Osteocyte (in vitro differentiated cells): ENCODE results near the gene EPN3. TPM values are rescaled to one million over a fixed set of nuclear protein-coding genes. Genes with fewer than 3 reads are reported as not detected.
A peak's percentile ranks its signal among the peaks of the same experiment; 100 is the strongest.

Experiments
- DNase-seq: peaks from one replicate; pipeline ENCODE4 v3.0.0; 2021; ENCODE audit warnings: mixed read lengths; ENCODE audit not compliant: unreplicated experiment; ENCODE audit errors: extremely low spot score
- H3K27ac Mint-ChIP-seq: one replicate; pipeline ENCODE4 v1.8.0; 2021; ENCODE audit warnings: mild to moderate bottlenecking, mixed read lengths; ENCODE audit not compliant: unreplicated experiment
- H3K27me3 Mint-ChIP-seq: one replicate; pipeline ENCODE4 v1.8.0; 2021; ENCODE audit warnings: mixed read lengths; ENCODE audit not compliant: unreplicated experiment
- H3K36me3 Mint-ChIP-seq: one replicate; pipeline ENCODE4 v1.8.0; 2021; ENCODE audit warnings: mixed read lengths; ENCODE audit not compliant: unreplicated experiment
- H3K4me1 Mint-ChIP-seq: one replicate; pipeline ENCODE4 v1.8.0; 2021; ENCODE audit warnings: mixed read lengths; ENCODE audit not compliant: unreplicated experiment
- H3K4me3 Mint-ChIP-seq: one replicate; pipeline ENCODE4 v1.8.0; 2021; ENCODE audit warnings: mild to moderate bottlenecking, moderate library complexity, mixed read lengths; ENCODE audit not compliant: unreplicated experiment
- H3K9me3 Mint-ChIP-seq: one replicate; pipeline ENCODE4 v1.8.0; 2021; ENCODE audit warnings: mixed read lengths; ENCODE audit not compliant: unreplicated experiment
- CTCF ChIP-seq: fragments of 200-600 bp; sonication (generic); IDR thresholded peaks from 2 replicates; pipeline ENCODE4 v1.5.0; 2021; ENCODE audit warnings: antibody characterized with exemption, mild to moderate bottlenecking, moderate library complexity
- total RNA-seq: library from RNA; stranded (reverse); gene quantifications from 2 replicates; pipeline ENCODE4 v1.2.1, GENCODE V29; 2021

The EPN3 gene
- total RNA-seq, 1 donor from 2014 or later: not detected

- Mint-ChIP-seq H3K4me3 (no peak overlapping the region), H3K4me1 (peaks cover 2% of the 10 kb centered on the region), H3K27ac (no peak overlapping the region), H3K9me3 (no peaks in the 10 kb centered on the region), H3K27me3 (no peaks in the 10 kb centered on the region), H3K36me3 (no peaks in the 10 kb centered on the region)
- no peak for TF ChIP-seq CTCF
- DNase-seq: no peak
Observed at GRCh38 chr17:50495918-50496317, 36.6 kb upstream of the EPN3 start.

- Mint-ChIP-seq H3K27me3 (no peaks in the 10 kb centered on the region), H3K4me3 (no peak overlapping the region), H3K36me3 (no peaks in the 10 kb centered on the region), H3K27ac (no peak overlapping the region), H3K9me3 (no peaks in the 10 kb centered on the region), H3K4me1 (peaks cover 2% of the 10 kb centered on the region)
- DNase-seq: no peak
- TF ChIP-seq CTCF: no peak
Observed at GRCh38 chr17:50498021-50498874, 34.3 kb upstream of the EPN3 start.

GRCh38 chr17:50499270-50499669, 33.3 kb upstream of the EPN3 start:
- TF ChIP-seq CTCF: no peak
- Mint-ChIP-seq H3K27me3 (peaks cover 3% of the 10 kb centered on the region), H3K36me3 (no peaks in the 10 kb centered on the region), H3K27ac (no peak overlapping the region), H3K4me3 (no peak overlapping the region), H3K9me3 (no peaks in the 10 kb centered on the region), H3K4me1 (peaks cover 10% of the 10 kb centered on the region)
- no peak for DNase-seq

GRCh38 chr17:50499721-50500120, 32.8 kb upstream of the EPN3 start:
- H3K27me3 Mint-ChIP-seq: peaks cover 3% of the 10 kb centered on the region
- no peaks in the 10 kb centered on the region for H3K36me3 Mint-ChIP-seq
- H3K4me1 Mint-ChIP-seq: peaks cover 10% of the 10 kb centered on the region
- no peak overlapping the region for H3K4me3 Mint-ChIP-seq
- H3K9me3 Mint-ChIP-seq: no peaks in the 10 kb centered on the region
- no peak for DNase-seq
- no peak overlapping the region for H3K27ac Mint-ChIP-seq
- no peak for TF ChIP-seq CTCF

- DNase-seq: no peak
Observed at GRCh38 chr17:50501054-50501453, 31.5 kb upstream of the EPN3 start.

More at GRCh38 chr17:50501054-50501453, 31.5 kb upstream of the EPN3 start:
- H3K36me3 Mint-ChIP-seq: no peaks in the 10 kb centered on the region
- no peaks in the 10 kb centered on the region for H3K9me3 Mint-ChIP-seq
- H3K27ac Mint-ChIP-seq: no peak overlapping the region
- peak; percentile 50 for TF ChIP-seq CTCF
- H3K27me3 Mint-ChIP-seq: peaks cover 3% of the 10 kb centered on the region
- H3K4me1 Mint-ChIP-seq: peaks cover 8% of the 10 kb centered on the region
- no peak overlapping the region for H3K4me3 Mint-ChIP-seq
